Bladder microvascular endothelial cell (primary cell): ENCODE results near the gene ALOX15B. TPM values are rescaled to one million over a fixed set of nuclear protein-coding genes. Genes with fewer than 3 reads are reported as not detected.

Experiments
- total RNA-seq: library from RNA; depleted of rRNA; stranded (reverse); fragments of >200 nt; gene quantifications from 2 replicates; pipeline ENCODE4 v1.2.3, GENCODE V29; 2014

ALOX15B gene, protein sequence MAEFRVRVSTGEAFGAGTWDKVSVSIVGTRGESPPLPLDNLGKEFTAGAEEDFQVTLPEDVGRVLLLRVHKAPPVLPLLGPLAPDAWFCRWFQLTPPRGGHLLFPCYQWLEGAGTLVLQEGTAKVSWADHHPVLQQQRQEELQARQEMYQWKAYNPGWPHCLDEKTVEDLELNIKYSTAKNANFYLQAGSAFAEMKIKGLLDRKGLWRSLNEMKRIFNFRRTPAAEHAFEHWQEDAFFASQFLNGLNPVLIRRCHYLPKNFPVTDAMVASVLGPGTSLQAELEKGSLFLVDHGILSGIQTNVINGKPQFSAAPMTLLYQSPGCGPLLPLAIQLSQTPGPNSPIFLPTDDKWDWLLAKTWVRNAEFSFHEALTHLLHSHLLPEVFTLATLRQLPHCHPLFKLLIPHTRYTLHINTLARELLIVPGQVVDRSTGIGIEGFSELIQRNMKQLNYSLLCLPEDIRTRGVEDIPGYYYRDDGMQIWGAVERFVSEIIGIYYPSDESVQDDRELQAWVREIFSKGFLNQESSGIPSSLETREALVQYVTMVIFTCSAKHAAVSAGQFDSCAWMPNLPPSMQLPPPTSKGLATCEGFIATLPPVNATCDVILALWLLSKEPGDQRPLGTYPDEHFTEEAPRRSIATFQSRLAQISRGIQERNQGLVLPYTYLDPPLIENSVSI
- not detected in 2 replicates for total RNA-seq

DNA sequence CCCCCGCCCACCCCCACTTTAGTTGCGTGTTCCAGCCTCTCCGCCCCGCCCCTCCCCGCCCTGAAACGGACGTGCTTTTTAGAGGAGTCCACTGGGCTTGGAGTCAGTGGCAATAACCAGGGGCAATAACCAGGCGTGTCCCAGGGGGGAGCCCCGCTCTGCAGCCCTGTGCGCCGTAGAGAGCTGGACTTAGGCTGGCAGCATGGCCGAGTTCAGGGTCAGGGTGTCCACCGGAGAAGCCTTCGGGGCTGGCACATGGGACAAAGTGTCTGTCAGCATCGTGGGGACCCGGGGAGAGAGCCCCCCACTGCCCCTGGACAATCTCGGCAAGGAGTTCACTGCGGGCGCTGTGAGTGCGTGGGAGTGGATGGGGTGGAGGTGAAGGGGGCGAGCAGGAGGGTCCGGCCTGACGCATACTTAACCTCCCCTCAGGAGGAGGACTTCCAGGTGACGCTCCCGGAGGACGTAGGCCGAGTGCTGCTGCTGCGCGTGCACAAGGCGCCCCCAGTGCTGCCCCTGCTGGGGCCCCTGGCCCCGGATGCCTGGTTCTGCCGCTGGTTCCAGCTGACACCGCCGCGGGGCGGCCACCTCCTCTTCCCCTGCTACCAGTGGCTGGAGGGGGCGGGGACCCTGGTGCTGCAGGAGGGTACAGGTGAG is at the start of gene ALOX15B:
Gene ALOX15B (plus strand): TSS at position 106 of the 657 bp plus-strand sequence. CDS start 97 bp downstream, at position 203.

DNA sequence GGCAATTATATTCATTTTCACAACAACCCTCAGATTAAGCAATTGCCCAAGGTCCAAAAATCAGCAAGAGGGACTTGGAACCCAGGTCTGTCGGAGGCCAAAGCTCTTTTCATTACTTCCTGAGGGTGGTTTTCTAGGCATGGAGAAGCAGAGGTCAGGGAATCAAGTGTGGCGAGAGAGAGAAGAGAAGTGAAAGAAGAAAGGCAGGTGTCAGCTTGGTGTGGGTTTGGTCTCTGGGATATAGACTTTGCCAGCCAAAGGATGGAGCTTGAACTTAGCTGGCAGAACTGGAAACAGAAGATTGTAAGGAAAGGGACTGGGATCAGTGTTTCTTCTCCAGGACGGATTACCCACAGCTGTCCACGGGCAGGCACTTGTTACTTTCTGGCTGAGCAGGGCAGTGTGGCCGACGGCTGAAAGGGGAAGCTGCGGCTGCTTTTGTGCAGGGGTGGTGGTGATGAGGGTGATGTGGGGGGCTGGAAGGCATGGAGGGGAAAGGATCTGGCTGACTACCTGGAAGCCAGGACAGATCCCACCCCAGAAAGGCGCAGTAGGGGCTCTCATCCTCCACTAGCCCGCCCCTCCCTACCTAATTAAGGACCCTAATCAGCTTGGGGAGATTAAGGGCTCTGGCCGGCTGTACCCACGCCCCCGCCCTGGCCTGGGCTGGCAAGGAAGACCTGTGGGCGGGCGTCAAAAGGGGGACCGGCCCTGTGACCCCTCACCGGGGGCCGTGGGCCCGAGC is 36.7 kb upstream of the ALOX15B start, which contains the start of gene GUCY2D:
Gene GUCY2D (plus strand): TSS at position 640 of the 745 bp plus-strand sequence. CDS start 433 bp downstream, outside the sequence.

DNA sequence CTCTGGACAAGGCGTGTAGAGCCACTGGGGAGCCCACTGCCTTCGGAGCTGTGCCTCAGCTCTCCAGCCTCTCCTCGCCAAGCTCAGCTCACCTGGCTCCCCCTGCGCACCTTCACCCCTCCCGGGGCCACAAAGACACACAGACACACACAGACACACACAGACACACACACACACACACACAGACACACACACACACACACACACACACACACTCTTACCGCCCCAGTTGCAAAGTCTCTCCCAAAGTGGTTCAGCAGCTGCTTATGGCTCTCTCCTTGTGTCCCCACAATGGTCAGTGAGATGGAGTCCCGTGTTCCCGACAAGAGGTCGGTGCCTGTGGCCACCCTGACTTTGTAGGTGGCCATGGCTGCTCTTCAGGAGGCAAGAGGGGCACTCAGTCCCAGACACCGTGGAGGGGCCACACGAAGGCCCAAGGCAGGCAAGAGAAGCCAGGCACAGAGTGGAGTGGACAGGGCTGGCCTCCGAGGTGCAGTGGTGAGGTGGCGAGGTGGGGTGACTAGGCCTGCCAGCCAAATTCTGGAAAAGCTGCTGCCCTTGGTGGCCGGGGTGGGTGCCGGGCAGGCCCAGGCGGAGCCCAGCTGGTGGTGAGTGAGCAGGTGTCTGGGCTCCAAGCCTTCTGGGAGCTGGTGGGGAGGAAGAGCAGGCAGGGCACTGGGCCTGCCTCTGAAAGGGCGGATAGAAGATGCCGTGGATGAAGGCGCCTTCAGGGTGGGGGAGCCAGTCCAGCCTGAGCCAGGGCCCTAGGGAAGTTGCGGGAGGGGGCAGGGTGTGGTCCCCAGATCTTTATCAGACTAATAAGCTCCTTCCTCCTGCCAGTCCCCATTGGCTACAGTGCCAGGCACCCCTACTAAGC is 48.5 kb downstream of the ALOX15B start, which contains the start of gene ALOX12B:
Gene ALOX12B (minus strand): TSS at position 642 of the 877 bp plus-strand sequence. CDS start 274 bp downstream, at position 368.

Other genes with a start within 250 kb of the ALOX15B start
- gene KDM6B, start 204.8 kb upstream of the ALOX15B start, total RNA-seq: 2.8 and 7.6 TPM in 2 replicates
- gene TMEM88, start 184.0 kb upstream of the ALOX15B start, total RNA-seq: 24.5 and 132 TPM in 2 replicates
- gene NAA38, start 181.5 kb upstream of the ALOX15B start, total RNA-seq: 90.2 and 171 TPM in 2 replicates
- gene CYB5D1, start 181.1 kb upstream of the ALOX15B start, total RNA-seq: 9.9 and 11.8 TPM in 2 replicates
- 113 and 162 TPM in 2 replicates for gene CHD3, start 150.3 kb upstream of the ALOX15B start, total RNA-seq
- gene RNF227, start 122.8 kb upstream of the ALOX15B start, total RNA-seq: 1.3 and 3.0 TPM in 2 replicates
- gene KCNAB3, start 109.2 kb upstream of the ALOX15B start, total RNA-seq: 0.49 and 0.63 TPM in 2 replicates
- gene TRAPPC1, start 107.1 kb upstream of the ALOX15B start, total RNA-seq: 45.3 and 77.3 TPM in 2 replicates
- 18.7 and 19.1 TPM in 2 replicates for gene CNTROB, start 106.9 kb upstream of the ALOX15B start, total RNA-seq
- not detected in 2 replicates for gene GUCY2D, start 36.4 kb upstream of the ALOX15B start, total RNA-seq
- gene ALOX12B, start 48.7 kb downstream of the ALOX15B start, total RNA-seq: not detected in 2 replicates
- not detected in 2 replicates for gene ALOXE3, start 79.5 kb downstream of the ALOX15B start, total RNA-seq
- not detected in 2 replicates for gene HES7, start 85.0 kb downstream of the ALOX15B start, total RNA-seq
- gene PER1, start 113.3 kb downstream of the ALOX15B start, total RNA-seq: 9.1 and 17.7 TPM in 2 replicates
- 4.9 and 5.3 TPM in 2 replicates for gene VAMP2, start 123.9 kb downstream of the ALOX15B start, total RNA-seq
- 13.4 and 22.3 TPM in 2 replicates for gene TMEM107, start 137.3 kb downstream of the ALOX15B start, total RNA-seq
- gene BORCS6, start 151.1 kb downstream of the ALOX15B start, total RNA-seq: 9.3 and 10.8 TPM in 2 replicates
- 23.2 and 37.6 TPM in 2 replicates for gene AURKB, start 171.5 kb downstream of the ALOX15B start, total RNA-seq
- gene CTC1, start 209.0 kb downstream of the ALOX15B start, total RNA-seq: 5.3 and 14.3 TPM in 2 replicates
- 18.9 and 28.9 TPM in 2 replicates for gene PFAS, start 210.2 kb downstream of the ALOX15B start, total RNA-seq
- 7.8 and 8.8 TPM in 2 replicates for gene RANGRF, start 249.6 kb downstream of the ALOX15B start, total RNA-seq